NCI-H748 (cell line): ENCODE results near the gene ACER3.
A peak's percentile ranks its signal among the peaks of the same experiment; 100 is the strongest.
"Not testable (repeated sequence)": the region's sequence is repeated elsewhere in the genome, so short reads cannot be mapped to it uniquely, and the experiment has no call there.

Experiments used
- DNase-seq: peaks from one replicate; lab custom pipeline; 2025; ENCODE audit not compliant: unreplicated experiment; lab: John Stamatoyannopoulos, UW

The ACER3 gene

DNA sequence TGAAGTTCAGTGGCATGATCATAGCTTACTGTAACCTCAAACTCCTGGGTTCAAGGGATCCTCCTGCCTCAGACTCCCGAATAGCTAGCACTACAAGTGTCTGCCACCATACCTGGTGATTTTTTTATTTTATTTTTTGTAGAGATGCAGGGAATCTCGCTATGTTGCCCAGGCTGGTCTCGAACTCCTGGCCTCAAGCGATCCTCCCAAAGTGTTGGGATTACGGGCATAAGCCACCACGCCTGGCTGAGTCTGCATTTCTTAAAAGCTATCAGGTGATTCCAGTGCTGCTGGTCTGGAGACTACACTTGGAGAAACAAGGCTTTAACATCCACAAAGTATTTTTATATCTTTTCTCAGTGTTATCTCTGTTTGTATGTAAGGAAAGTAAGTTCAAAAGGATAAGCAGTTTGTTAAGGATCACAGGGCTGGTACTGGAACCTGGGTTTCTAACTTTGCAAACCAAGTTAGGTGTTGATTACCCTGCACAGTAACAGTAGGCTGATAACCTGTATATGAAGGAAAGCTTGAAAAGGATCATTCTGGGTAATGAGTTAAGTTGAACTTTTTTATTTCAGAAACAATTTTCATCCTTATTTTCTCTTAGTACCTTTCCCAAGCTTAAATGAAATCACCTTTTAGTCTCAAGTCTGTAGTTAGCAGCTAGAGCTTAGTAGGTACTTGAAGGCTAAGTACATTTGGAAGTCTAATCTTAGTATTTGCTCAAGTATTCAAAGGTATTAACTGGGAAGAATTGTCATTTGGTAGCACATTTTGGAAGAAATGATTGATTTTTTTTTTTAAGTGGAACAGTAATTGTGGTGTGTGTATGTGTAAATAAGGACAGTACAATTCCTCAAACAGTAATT, 12.5 kb downstream of the ACER3 start:
- no peak for DNase-seq

DNA sequence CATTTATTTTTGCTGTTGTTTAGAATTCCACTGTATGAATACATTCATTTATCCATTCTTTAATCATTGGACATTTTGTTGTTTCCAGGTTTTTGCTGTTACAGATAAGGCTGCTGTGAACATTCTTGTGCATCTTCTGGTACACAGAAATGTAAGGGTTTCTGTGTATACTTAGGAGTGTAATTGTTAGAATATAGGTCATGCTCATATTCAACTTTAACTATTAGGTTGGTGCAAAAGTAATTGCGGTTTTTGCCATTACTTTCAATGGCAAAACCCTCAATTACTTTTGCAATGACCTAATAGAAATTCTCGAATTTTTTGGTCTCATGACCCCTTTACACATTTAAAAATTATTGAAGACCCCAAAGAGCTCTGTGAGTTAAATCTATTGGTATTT, 17.3 kb downstream of the ACER3 start:
- DNase-seq, result no peak

DNA sequence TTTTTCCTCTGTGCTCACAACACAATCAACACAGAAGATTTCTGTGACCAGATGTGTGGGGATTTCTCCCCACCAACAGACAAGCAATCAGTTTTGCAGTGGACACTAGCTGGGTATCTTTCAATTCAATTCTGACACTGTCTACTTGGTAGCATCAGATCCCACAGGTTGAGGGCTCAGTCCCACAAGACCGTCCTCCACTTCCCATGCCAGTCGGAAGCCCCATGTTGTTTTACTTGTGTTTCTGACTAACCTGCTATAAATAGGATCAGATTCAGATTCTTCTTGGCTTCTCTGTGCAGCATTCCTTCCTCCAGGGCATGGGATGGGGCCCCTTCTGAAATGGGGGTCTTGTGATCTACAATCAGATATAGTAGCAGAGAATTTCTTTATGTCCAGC, 19.6 kb downstream of the ACER3 start:
- DNase-seq, result no peak

DNA sequence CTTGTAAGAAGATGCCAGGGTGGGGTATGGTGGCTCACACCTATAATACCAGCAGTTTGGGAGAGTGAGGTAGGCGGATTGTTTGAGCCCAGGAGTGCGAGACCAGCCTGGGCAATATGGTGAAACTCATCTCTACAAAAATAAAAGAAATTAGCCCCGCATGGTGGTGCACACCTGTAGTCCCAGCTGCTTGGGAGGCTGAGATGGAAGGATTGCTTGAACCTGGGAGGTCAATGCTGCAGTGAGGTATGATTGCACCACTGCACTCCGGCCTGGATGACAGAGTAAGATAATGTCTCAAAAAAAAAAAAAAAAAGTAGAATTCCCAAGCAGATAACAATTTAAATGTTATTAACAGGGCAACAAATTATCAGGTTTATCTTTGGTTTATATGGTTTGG, 20.2 kb downstream of the ACER3 start:
- DNase-seq, result no peak

DNA sequence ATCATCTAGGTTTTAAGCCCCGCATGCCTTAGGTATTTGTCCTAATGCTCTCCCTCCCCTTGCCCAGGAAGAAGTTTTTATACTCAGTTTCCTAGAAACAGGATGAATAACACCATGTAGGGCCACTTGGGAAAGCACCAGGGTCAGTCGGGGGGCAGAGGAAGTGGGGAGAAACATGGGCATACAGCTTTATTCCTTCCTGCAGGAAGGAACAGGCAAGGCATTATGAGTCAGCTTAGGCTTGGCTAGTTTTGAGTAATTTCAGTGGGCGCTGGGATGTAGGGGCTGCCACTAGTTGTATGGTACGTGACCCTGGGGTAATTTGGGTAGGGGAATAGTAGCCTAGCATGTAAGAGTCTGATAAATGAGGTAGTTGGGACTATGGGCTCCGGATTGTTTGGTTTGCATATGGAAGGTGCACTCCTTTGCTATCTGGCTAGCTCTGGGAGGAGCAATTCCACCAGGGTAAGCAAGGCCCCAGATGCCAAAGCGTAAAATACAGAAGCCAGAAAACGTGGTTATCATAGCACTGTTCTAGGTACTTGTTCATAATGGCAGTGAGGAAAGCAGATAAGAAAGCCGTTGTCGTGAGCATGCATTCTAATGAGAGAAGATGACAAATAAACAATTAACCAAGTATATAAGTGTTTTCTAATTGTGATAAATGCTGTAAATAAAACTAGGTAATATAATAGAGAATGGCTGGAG, 24.8 kb downstream of the ACER3 start:
- no peak for DNase-seq

DNA sequence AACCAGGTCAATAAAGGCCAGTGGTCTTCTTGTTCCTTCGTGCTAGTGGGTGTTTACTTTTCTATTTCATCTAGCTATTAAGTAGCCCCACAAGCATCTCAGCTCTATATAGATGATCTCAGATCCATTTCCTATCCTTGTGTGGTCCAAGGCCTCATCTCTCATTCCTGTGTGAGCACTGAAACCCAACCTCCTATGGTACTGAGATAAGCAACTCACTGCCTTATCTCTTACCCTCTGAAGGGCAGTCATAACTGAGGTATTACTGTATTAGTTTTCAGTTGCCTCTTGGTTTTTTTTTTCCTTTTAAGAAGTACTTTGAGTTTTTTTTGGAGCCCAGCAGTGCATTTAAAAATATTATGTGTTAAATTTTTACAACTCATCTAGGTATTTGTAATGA, 28.3 kb downstream of the ACER3 start:
- no peak for DNase-seq

DNA sequence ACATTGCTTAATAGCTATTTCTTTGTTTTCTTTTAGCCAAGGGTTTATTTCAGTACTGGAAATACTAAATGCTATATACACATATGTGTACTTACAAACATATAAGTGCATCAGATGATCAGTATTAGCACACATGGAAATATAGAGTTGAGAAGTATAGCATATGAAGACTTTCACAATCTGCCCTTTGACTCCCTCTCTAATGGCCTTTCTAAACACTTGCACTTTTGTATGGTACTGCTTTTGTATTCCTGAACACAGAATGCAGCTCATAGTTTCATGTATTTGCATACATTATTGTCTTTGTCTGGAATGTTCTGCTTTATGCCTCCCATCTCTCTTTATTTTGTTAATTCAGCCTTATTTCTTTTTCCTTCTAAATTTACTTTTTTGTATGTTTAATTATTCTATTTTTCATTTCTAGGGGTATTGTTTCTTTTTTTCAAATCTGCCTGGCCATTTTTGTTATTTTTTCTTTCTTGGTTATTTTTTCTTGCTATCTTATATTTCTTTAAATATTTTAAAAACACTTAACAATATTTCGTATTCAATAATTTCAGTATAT, 28.8 kb downstream of the ACER3 start:
- DNase-seq, result no peak

DNA sequence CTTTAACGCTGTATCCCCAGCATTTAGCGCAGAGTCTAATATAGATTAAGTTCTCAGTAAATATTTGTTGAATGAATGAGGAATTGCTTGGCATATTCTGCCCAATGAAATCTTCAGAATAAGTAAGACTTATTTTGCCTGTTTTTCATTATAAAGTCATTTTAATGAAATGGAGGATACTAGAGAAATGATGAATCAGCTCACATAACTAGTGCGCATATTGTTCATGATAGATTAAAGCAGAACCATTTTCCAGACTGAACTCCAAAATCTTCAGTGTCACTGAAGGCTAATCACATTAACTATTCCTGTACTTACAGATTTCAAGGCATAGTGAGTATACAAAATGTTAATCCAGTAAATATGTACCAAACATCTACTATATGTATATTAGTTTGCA, 29.6 kb downstream of the ACER3 start:
- DNase-seq, result no peak

DNA sequence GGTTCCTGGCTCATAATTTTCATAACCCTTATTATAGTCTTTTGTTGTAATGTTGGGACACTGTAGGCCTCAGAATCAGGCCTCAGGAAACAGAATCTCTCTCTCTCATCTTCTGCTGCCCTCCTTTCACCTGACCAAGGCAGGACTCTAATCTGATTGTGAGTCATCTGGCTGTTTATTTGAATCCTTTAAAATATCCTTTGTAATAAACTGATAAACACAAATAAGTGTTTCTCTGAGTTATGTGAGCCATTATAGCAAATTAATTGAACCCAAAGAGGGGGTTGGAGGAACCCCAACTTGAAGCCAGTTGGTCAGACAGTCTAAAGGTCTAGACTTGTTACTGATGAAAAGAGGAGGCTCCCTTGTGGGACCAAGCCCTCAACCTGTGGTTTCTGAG, 30.6 kb downstream of the ACER3 start:
- DNase-seq, result no peak

DNA sequence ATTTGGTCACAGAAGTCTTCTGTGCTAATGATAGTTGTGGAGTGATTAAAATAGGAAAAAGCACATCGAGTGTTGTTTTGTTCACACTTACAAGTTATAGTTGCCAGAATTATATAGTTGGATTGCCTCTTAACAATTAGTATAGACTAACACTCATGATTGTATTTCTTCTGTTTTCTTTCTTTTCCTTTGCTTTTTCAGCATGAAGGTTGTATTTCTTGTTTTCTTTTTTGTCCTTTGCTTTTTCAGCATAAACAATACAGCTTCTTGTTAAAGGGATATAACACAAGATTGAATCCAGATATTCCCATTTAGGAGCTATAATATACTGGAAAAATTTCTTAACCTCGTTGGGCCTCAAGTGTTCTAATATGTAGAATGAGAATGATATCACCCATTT, 31.1 kb downstream of the ACER3 start:
- no peak for DNase-seq

DNA sequence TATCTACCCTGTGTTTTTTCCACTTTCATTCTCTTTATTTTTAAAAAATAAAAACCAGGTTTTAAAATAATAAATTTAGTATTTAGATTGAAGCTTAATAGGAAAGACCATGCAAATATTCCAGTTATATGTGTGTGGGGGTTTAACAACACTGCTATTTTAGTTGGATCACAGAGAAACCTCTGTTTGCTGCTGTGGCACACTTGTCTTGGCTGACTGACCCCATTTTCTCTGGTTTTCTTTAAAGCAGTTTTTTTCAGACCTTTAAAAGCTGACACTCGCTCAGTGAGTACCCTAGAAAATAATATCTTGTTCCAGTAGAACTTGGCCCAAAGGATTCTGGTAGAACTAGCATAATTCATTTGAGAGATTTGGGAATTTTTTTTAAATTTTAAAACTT, 31.6 kb downstream of the ACER3 start:
- DNase-seq, result no peak

DNA sequence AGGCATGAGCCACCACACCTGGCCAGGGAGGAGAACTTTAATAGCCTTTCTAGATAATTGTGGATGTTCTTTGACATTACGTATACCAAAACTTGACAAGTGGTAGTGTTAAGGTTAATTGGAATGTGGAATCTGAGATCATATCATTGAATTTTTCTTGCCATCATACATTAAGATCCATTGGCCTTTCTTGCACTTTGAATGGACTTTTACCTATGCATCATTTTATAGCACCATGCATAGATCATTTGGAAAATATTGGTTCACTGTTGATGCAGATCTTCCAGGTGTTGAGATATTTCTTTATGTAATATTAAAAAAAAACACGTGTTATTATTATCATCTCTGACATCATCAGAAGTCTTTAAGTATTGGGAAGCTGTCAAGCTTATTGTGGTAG, 36.5 kb downstream of the ACER3 start:
- no peak for DNase-seq

DNA sequence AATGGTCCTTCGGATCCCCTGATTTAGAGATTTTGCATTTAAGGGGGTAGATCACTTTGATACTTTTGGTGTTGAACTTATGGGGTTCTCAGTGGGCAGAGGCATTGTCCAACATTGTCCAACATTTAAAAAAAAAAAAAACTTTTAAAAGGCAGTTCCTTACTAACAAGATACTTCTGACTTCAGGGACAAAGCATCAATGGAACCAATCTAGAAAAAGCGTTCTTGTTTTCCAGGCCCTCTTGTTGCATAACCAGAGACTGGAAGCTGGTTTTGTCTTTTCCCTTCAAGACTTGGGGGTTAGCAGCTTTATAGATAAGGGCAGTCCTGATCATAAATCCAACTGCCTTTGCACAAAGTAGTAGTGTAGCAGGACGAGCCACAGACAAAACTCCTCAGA, 40.4 kb downstream of the ACER3 start:
- no peak for DNase-seq

DNA sequence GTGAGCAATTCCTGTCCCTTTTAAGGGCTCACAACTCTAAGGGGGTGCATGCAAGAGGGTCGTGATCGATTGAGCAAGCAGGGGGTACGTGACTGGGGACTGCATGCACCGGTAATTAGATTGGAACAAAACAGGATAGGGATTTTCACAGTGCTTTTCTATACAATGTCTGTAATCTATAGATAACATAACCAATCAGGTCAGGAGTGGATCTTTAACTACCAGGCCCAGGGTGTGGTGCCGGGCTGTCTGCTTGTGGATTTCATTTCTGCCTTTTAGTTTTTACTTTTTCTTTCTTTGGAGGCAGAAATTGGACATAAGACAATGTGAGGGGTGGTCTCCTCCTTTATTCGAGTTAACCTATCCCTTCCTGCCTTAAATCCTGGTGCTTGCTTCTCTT, 40.9 kb downstream of the ACER3 start:
- DNase-seq, result not testable (repeated sequence)

DNA sequence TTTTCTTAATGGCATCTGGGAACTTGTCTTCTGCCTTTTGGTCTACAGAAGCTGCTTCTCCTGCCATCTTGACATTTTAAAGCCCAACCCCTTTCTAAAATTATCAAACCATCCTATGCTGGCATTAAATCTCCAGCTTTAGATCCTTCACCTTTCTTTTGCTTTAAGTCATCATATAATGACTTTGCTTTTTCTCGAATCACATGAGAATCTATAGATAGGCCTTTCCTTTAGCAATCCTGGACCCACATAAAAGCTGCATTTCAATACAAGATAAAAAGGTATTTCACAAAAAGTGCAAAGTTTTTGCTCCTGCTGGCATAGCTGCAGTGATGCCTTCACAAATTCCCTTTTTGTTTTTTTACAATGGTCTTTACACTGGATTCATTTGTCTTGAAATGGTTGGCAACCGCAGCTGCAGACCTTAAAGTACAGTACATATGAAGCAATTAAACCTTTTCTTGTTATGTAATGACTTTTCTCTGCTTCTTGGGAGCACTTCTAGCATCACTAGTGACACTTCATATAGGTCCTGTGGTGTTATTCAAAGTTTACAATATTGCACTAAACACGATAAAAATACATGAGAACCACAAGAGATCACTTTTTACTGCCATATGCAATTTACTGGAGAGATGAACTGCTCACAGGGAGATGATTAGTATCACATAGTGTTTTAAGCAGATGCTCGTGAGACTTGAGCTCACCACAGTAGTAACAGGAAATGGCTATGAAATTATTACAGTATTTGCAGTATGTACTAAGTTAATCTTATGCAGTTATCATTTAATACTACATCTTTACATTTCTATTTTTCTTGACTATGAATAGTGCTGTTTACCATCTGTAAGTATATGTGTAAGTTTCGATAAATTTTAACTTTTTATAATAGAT, 41.6 kb downstream of the ACER3 start:
- no peak for DNase-seq

DNA sequence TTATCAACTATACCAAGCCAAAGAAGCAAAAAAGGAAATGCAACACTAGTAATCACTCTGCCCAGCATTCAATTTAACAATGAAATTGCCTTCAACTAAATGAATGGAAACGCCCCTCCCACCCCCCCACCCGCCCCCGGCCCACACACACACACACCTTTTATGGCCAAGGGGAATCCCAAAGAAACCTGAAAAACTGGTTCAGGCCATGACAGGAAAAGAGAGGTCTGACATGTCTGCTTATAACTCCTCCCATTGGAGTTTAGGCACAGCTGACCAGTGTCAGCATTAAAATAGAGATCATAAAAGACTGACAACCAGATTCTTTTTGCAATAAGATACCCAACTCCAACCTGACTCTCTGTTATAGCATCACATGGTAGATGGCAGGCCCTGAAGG, 42.6 kb downstream of the ACER3 start:
- DNase-seq, result peak; percentile 91

DNA sequence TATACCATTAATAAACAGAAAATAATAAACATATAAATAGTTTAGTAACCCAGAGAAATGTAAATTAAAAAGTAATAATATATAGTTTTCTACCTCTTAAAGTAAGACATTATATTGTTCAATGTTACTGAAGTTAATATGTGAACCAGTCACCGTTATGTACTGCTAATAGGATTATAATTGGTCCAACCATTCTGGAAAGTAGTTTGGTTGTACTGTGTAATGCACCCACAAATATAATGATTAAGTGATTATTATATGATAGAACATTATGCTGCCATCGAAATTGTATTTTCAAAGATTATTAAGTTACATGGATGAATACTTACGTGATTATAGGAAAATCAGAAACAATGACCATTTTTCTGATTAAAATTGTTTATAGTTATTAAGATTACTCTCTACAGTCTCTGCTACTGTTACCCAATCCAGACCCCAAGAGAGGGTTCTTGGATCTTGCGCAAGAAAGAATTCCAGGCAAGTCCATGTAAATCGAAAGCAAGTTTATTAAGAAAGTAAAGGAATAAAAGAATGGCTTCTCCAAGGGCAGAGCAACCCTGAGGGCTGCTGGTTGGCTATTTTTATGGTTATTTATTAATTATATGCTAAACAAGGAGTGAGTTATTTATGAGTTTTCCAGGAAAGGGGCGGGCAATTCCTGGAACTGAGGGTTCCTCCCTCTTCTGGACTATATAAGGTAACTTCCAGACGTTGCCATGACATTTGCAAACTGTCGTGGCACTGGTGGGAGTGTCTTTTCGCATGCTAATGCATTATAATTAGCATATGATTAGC, 50.1 kb downstream of the ACER3 start:
- DNase-seq, result no peak

DNA sequence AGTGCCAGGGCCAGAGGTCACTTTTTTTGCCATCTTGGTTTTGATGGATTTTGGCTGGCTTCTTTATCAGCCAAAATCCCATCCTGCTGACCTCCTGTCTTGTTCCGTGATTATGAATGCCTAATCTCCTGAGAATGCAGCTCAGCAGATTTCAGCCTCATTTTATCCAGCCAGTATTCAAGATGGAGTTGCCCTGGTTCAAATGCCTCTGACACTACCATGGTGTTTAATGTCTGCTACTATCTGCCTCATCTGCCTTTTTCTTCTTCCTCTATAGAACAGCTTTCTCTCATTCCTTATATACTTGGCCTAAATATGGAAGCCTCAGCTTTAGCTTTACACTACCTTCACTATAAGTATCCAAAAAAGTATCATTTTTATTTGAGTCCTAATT, 50.7 kb downstream of the ACER3 start:
- DNase-seq, result no peak

DNA sequence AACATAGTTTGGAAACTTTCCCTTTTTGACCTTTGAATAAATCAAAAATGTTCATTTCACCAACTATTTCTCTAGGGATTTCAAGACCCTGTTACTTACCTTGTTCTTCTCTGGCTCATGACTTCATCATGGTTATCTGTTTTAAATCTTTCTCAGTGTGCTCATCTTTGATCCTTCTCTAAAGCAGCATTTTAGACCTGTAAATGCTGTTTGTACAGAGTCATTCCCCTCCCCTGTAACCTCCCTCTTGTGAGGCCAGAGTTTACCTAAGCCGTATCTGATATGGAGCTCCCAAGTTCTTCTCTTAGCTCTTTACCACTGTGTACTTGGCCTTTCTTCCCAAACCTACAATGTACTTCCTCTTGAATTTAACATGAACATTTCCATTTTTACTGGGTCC, 56.0 kb downstream of the ACER3 start:
- DNase-seq, result no peak

DNA sequence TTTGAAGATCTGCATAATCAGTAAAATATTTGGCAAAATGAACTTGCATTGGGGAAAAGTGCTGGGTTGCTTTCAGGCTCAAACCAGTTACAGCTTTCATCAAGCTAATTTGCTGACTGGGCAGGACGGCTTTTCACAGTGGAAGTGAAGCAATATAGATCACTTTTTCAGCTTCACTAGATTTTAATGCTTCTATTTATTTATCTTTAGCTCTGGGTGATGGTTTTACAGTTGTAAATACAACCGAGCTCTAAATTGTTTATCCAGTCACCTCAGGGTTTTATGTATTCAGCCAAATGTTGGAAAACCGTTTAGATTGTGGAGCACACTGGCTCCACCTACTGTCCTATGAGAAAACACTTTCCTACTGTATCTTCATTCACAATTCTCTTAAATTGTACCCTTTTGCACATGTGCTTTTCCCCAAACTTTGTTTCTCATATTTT, 58.2 kb downstream of the ACER3 start:
- peak; percentile 53 for DNase-seq
